GM21529 (cell line): ENCODE results near the gene GPC2.
"Not testable (repeated sequence)": the region's sequence is repeated elsewhere in the genome, so short reads cannot be mapped to it uniquely, and the experiment has no call there.

ENCODE experiments used
- ATAC-seq: cut with Tn5 transposase; IDR thresholded peaks from one replicate; pipeline ENCODE4 v1.9.1; 2021; ENCODE audit not compliant: unreplicated experiment

Gene GPC2

GRCh38 chr7:100177045-100178001 lies at the start of gene GPC2, which contains the start of gene STAG3:
Gene GPC2 (minus strand): TSS chr7:100177381. CDS start chr7:100177199, 182 bp downstream.
Gene STAG3 (plus strand): TSS chr7:100177918. CDS start chr7:100180557, 2,639 bp downstream.
- peak; percentile 88 for ATAC-seq

GRCh38 chr7:100224891-100225290 lies 47.7 kb upstream of the GPC2 start:
- not testable (repeated sequence) for ATAC-seq

- not testable (repeated sequence) for ATAC-seq
These were observed 46.3 kb upstream of the GPC2 start for GRCh38 chr7:100223376-100223927.

- no peak for ATAC-seq
These were observed 45.4 kb upstream of the GPC2 start for GRCh38 chr7:100222445-100223132.

- ATAC-seq, result no peak
These were observed 44.7 kb upstream of the GPC2 start for GRCh38 chr7:100221767-100222444.

GRCh38 chr7:100221231-100221718 lies 44.1 kb upstream of the GPC2 start:
- peak; percentile 52 for ATAC-seq

- no peak for ATAC-seq
These were observed 43.5 kb upstream of the GPC2 start for GRCh38 chr7:100220586-100221230.

- ATAC-seq, result not testable (repeated sequence)
These were observed 42.8 kb upstream of the GPC2 start, which contains the start of gene PVRIG for GRCh38 chr7:100219801-100220585. Gene PVRIG (plus strand): TSS chr7:100219949. CDS start chr7:100219971, 22 bp downstream.

- ATAC-seq, result no peak
These were observed 42.1 kb upstream of the GPC2 start for GRCh38 chr7:100219271-100219737.

- ATAC-seq, result peak; percentile 8
These were observed 40.8 kb upstream of the GPC2 start for GRCh38 chr7:100217934-100218333.

GRCh38 chr7:100215895-100216294 lies 38.7 kb upstream of the GPC2 start:
- no peak for ATAC-seq

GRCh38 chr7:100214356-100214755 lies 37.2 kb upstream of the GPC2 start:
- not testable (repeated sequence) for ATAC-seq

- ATAC-seq, result no peak
These were observed 36.5 kb upstream of the GPC2 start for GRCh38 chr7:100213672-100214071.

- no peak for ATAC-seq
These were observed 35.6 kb upstream of the GPC2 start for GRCh38 chr7:100212631-100213286.

GRCh38 chr7:100211342-100211780 lies 34.2 kb upstream of the GPC2 start:
- ATAC-seq, result no peak

GRCh38 chr7:100210805-100211204 lies 33.6 kb upstream of the GPC2 start:
- ATAC-seq, result no peak

- no peak for ATAC-seq
These were observed 32.3 kb upstream of the GPC2 start for GRCh38 chr7:100209493-100209892.

- peak; percentile 68 for ATAC-seq
These were observed 31.8 kb upstream of the GPC2 start for GRCh38 chr7:100208911-100209408.
